ENCODE results near the gene UBE2Z. TPM values are rescaled to one million over a fixed set of nuclear protein-coding genes. Genes with fewer than 3 reads are reported as not detected.

Gene UBE2Z
- polyA plus RNA-seq, 2 of the 4 experiments (the other 2 are of a cell fraction), result 109 to 174 TPM

DNA sequence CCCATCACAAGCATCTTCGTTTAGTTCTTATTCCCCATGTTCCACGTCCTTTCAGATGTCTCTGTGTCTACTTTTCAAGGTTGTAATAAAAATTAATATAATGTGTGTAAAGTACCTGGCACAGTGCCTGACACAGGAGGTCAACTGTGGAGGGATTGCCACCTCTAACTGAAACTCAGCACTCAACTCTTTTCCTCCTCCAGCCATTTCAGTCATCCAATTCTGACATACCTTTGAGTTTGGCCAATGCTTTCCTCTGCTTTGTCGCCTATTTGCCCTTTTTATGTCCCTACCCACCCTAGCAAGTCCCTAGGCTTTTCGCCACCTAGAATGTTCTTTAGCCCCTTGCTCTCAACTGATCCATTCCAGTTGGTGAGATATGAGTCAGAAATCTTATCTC lies 1.6 kb downstream of the UBE2Z start:
- ChIA-PET POLR2A (interaction anchor here (2.5 kb wide), 1 partner anchor 17 kb away, joined by 42 read pairs; the partner anchor contains the start of gene ATP5MC1), CTCF (interaction anchor here (1.0 to 2.9 kb wide), 7 partner anchors 9 to 133 kb away, joined by 3 to 21 read pairs (median 4); partner anchors contain the start of gene SNF8)
- TF ChIP-seq CHD4 (IDR thresholded peaks at IDR 0.05; ENCODE audit: borderline replicate concordance) (no peak), TFCP2L1 (CRISPR knock-in tag; IDR thresholded peaks at IDR 0.05) (no peak)
- H3K9me3 ChIP-seq, result no peaks in the 10 kb centered on the region
- FAIRE-seq (no peak), DNase-seq (ENCODE audit: low read depth in 1 of 2, low spot score in 1 of 2) (no peak), ATAC-seq (no peak)
- H3K27ac ChIP-seq, result peak overlapping the region in 1 of 2 experiments; percentile 94; a peak in 2 of 6 replicates
- WGBS (ENCODE audit: missing lambda C conversion rate), result 47% methylated on average over 4 of the region's 4 CpGs
- peaks cover 45% of the 10 kb centered on the region for H3K4me1 ChIP-seq
- H3K4me3 ChIP-seq, result peak overlapping the region; percentile 89
- H3K4me2 ChIP-seq, result peak overlapping the region; percentile 99

DNA sequence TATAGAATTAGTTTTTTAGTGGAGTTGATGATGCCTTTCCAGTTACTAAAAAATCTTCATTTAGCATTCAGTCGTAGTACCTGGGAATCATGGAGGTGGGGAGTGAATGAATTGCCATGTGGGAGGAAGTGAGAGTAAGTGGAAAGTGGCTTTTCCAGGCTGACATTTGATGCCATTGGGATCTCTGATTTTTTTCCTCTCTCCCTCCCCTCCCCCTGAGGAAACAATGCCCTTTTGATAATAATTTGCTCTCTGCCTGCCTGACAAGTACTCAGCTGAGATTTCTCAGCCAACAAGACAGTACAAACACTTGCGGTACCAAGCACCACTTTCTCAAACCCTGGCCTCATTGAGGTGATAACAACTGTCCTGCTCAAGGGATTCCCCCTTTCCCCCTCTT lies 2.2 kb downstream of the UBE2Z start:
- H3K4me2 ChIP-seq, result peak overlapping the region; percentile 99
- H3K4me1 ChIP-seq, result peaks cover 51% of the 10 kb centered on the region
- peak overlapping the region; percentile 89; the same call in 1 of the 3 replicates for H3K4me3 ChIP-seq
- ATAC-seq (no peak), FAIRE-seq (no peak), DNase-seq (ENCODE audit: low read depth in 1 of 2, low spot score in 1 of 2) (no peak)
- POLR2A ChIA-PET, result no interaction called here
- whole genome bisulfite sequencing (ENCODE audit: missing lambda C conversion rate), result 86% methylated on average over 2 of the region's 2 CpGs
- CTCF ChIA-PET, result interaction anchor here (0.8 to 1.6 kb wide), 5 partner anchors 8 to 143 kb away, joined by 3 to 8 read pairs (median 5); partner anchors contain the start of gene SNF8
- peak overlapping the region in 1 of 2 experiments; percentile 94; a peak in 2 of 6 replicates for H3K27ac ChIP-seq
- TF ChIP-seq CEBPB (IDR thresholded peaks at IDR 0.05), result no peak
- TF ChIP-seq KDM1A (IDR thresholded peaks at IDR 0.05; ENCODE audit: low read depth), result no peak
- no peak for TF ChIP-seq POLR2AphosphoS2 (conservative IDR thresholded peaks at IDR 0.05; ENCODE audit: low read length)
- no peak for TF ChIP-seq ESRRA (IDR thresholded peaks at IDR 0.05; ENCODE audit: borderline replicate concordance, low read length)
- no peak for TF ChIP-seq EP300 (IDR thresholded peaks at IDR 0.05)
- no peak for TF ChIP-seq CBX8 (IDR thresholded peaks at IDR 0.05)
- TF ChIP-seq MAZ (IDR thresholded peaks at IDR 0.05; ENCODE audit: borderline replicate concordance, low read depth, low read length), result no peak
- TF ChIP-seq, protein P1, sequence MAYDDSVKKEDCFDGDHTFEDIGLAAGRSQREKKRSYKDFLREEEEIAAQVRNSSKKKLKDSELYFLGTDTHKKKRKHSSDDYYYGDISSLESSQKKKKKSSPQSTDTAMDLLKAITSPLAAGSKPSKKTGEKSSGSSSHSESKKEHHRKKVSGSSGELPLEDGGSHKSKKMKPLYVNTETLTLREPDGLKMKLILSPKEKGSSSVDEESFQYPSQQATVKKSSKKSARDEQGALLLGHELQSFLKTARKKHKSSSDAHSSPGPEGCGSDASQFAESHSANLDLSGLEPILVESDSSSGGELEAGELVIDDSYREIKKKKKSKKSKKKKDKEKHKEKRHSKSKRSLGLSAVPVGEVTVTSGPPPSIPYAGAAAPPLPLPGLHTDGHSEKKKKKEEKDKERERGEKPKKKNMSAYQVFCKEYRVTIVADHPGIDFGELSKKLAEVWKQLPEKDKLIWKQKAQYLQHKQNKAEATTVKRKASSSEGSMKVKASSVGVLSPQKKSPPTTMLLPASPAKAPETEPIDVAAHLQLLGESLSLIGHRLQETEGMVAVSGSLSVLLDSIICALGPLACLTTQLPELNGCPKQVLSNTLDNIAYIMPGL (CRISPR knock-in tag; IDR thresholded peaks at IDR 0.05; ENCODE audit: borderline replicate concordance), result no peak
- no peak for TF ChIP-seq HOXB13 (CRISPR knock-in tag; IDR thresholded peaks at IDR 0.05; ENCODE audit: low read depth)
- no peak for TF ChIP-seq EHF (CRISPR knock-in tag; IDR thresholded peaks at IDR 0.05)
- TF ChIP-seq ZC3H11A (IDR thresholded peaks at IDR 0.05), result no peak
- no peak for TF ChIP-seq TP53 (CRISPR knock-in tag; IDR thresholded peaks at IDR 0.05)
- TF ChIP-seq CHD2 (IDR thresholded peaks at IDR 0.05; ENCODE audit: low read length, partially characterized antibody), result no peak
- TF ChIP-seq, protein P2, sequence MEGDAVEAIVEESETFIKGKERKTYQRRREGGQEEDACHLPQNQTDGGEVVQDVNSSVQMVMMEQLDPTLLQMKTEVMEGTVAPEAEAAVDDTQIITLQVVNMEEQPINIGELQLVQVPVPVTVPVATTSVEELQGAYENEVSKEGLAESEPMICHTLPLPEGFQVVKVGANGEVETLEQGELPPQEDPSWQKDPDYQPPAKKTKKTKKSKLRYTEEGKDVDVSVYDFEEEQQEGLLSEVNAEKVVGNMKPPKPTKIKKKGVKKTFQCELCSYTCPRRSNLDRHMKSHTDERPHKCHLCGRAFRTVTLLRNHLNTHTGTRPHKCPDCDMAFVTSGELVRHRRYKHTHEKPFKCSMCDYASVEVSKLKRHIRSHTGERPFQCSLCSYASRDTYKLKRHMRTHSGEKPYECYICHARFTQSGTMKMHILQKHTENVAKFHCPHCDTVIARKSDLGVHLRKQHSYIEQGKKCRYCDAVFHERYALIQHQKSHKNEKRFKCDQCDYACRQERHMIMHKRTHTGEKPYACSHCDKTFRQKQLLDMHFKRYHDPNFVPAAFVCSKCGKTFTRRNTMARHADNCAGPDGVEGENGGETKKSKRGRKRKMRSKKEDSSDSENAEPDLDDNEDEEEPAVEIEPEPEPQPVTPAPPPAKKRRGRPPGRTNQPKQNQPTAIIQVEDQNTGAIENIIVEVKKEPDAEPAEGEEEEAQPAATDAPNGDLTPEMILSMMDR (IDR thresholded peaks at IDR 0.05), result no peak
- TF ChIP-seq, protein P3, sequence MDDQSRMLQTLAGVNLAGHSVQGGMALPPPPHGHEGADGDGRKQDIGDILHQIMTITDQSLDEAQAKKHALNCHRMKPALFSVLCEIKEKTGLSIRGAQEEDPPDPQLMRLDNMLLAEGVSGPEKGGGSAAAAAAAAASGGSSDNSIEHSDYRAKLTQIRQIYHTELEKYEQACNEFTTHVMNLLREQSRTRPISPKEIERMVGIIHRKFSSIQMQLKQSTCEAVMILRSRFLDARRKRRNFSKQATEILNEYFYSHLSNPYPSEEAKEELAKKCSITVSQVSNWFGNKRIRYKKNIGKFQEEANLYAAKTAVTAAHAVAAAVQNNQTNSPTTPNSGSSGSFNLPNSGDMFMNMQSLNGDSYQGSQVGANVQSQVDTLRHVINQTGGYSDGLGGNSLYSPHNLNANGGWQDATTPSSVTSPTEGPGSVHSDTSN (IDR thresholded peaks at IDR 0.05), result no peak
- TF ChIP-seq SMC3 (IDR thresholded peaks at IDR 0.05), result no peak
- H3K9me3 ChIP-seq, result no peaks in the 10 kb centered on the region

DNA sequence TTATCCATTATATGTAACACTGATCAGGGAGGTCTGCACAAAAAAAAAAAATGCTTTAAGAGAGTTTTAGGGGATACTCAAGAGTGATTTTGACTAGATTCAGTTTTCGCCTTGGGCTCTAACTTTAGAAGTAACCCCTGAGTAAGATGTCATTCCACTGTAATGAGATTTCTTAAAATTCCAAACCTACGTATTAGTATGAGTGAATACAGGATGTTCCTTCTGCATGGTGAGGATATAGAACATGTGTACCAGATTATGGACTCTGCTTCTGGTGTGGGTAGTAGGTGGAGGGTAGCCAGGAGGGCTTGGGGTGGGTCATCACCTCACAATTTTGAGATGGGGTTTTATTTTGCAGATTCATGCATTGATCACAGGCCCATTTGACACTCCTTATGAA lies 4.3 kb downstream of the UBE2Z start:
- no peak overlapping the region for H3K27ac ChIP-seq
- no peaks in the 10 kb centered on the region for H3K9me3 ChIP-seq
- no peak overlapping the region for H3K4me3 ChIP-seq
- ChIA-PET POLR2A (no interaction called here), CTCF (no interaction called here)
- ATAC-seq (no peak), DNase-seq (ENCODE audit: low read depth in 1 of 2, low spot score in 1 of 2) (no peak), FAIRE-seq (no peak)
- H3K4me2 ChIP-seq, result no peak overlapping the region
- H3K4me1 ChIP-seq, result peaks cover 62% of the 10 kb centered on the region
- 93% methylated on average over 2 of the region's 2 CpGs for WGBS (ENCODE audit: missing lambda C conversion rate)
- TF ChIP-seq, protein P4, sequence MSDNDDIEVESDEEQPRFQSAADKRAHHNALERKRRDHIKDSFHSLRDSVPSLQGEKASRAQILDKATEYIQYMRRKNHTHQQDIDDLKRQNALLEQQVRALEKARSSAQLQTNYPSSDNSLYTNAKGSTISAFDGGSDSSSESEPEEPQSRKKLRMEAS (IDR thresholded peaks at IDR 0.05), result no peak
- TF ChIP-seq, protein P3 (IDR thresholded peaks at IDR 0.05), result no peak
- TF ChIP-seq, protein P5, sequence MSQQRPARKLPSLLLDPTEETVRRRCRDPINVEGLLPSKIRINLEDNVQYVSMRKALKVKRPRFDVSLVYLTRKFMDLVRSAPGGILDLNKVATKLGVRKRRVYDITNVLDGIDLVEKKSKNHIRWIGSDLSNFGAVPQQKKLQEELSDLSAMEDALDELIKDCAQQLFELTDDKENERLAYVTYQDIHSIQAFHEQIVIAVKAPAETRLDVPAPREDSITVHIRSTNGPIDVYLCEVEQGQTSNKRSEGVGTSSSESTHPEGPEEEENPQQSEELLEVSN (IDR thresholded peaks at IDR 0.05; ENCODE audit: borderline replicate concordance, low read depth), result no peak
- no peak for TF ChIP-seq FOSB (CRISPR knock-in tag; IDR thresholded peaks at IDR 0.05)
